GM23248 (cell line): ENCODE results near the gene GDF3. TPM values are rescaled to one million over a fixed set of nuclear protein-coding genes. Genes with fewer than 3 reads are reported as not detected.

ENCODE experiments used
- polyA plus RNA-seq: library from polyadenylated mRNA; unstranded; fragments of >200 nt; fragmentation: Nextera tagmentation; extraction: Ambion mirVana; gene quantifications from 2 replicates; pipeline ENCODE4 v1.2.1, GENCODE V29; 2016
- total RNA-seq: library from RNA; depleted of rRNA; stranded (reverse); fragments of >200 nt; shearing (Covaris generic); gene quantifications from 2 replicates; pipeline ENCODE4 v1.2.3, GENCODE V29; 2014; rRNA removed

Gene GDF3
- total and polyA plus RNA-seq, 2 experiments from 2014 or later, result not detected

Other genes starting within 250 kb of the GDF3 start
- not detected in 2 replicates for gene CD163, start 192.0 kb downstream of the GDF3 start, total RNA-seq
- 0.05 TPM in 1 of 2 replicates, not detected in the other for gene CD163, start 192.0 kb downstream of the GDF3 start, polyA plus RNA-seq
- not detected in 2 replicates for gene APOBEC1, start 29.9 kb downstream of the GDF3 start, total RNA-seq
- not detected in 2 replicates for gene APOBEC1, start 29.9 kb downstream of the GDF3 start, polyA plus RNA-seq
- gene DPPA3, start 15.7 kb upstream of the GDF3 start, total RNA-seq, result not detected in 2 replicates
- gene DPPA3, start 15.7 kb upstream of the GDF3 start, polyA plus RNA-seq, result not detected in 2 replicates
- gene CLEC4C, start 51.6 kb upstream of the GDF3 start, total RNA-seq, result not detected in 2 replicates
- not detected in 2 replicates for gene CLEC4C, start 51.6 kb upstream of the GDF3 start, polyA plus RNA-seq
- gene NANOGNB, start 69.4 kb upstream of the GDF3 start, total RNA-seq, result not detected in 2 replicates
- gene NANOGNB, start 69.4 kb upstream of the GDF3 start, polyA plus RNA-seq, result not detected in 2 replicates
- 0.13 TPM in 1 of 2 replicates, not detected in the other for gene NANOG, start 93.6 kb upstream of the GDF3 start, total RNA-seq
- gene NANOG, start 93.6 kb upstream of the GDF3 start, polyA plus RNA-seq, result 0.13 TPM in 1 of 2 replicates, not detected in the other
- not detected in 2 replicates for gene SLC2A14, start 177.1 kb upstream of the GDF3 start, total RNA-seq
- gene SLC2A14, start 177.1 kb upstream of the GDF3 start, polyA plus RNA-seq, result not detected in 2 replicates
- gene SLC2A3, start 240.4 kb upstream of the GDF3 start, total RNA-seq, result 72.5 and 73.7 TPM in 2 replicates
- 71.5 and 71.8 TPM in 2 replicates for gene SLC2A3, start 240.4 kb upstream of the GDF3 start, polyA plus RNA-seq